Ishikawa (cell line): ENCODE data around the gene CD48.

Source experiments
- CEBPB ChIP-seq: IDR thresholded peaks from 2 replicates; pipeline ENCODE4 v1.6.1; 2012
- CREB1 ChIP-seq: IDR thresholded peaks from 2 replicates; pipeline ENCODE4 v1.6.1; 2012; ENCODE audit warnings: low read depth
- EGR1 ChIP-seq: IDR thresholded peaks from 2 replicates; pipeline ENCODE4 v1.6.1; 2012
- EP300 ChIP-seq: IDR thresholded peaks from 2 replicates; pipeline ENCODE4 v1.6.1; 2012; ENCODE audit warnings: borderline replicate concordance
- FOXM1 ChIP-seq: IDR thresholded peaks from 2 replicates; pipeline ENCODE4 v1.6.1; 2012; ENCODE audit warnings: low read depth, borderline replicate concordance
- MAX ChIP-seq: IDR thresholded peaks from 2 replicates; pipeline ENCODE4 v1.6.1; 2012
- NFIC ChIP-seq: IDR thresholded peaks from 2 replicates; pipeline ENCODE4 v1.6.1; 2012
- RAD21 ChIP-seq: IDR thresholded peaks from 2 replicates; pipeline ENCODE4 v1.6.1; 2012; ENCODE audit warnings: low read depth
- REST ChIP-seq: IDR thresholded peaks from 2 replicates; pipeline ENCODE4 v1.6.1; 2012; ENCODE audit warnings: low read depth, mild to moderate bottlenecking
- TAF1 ChIP-seq: IDR thresholded peaks from 2 replicates; pipeline ENCODE4 v1.6.1; 2012; ENCODE audit warnings: low read depth, mild to moderate bottlenecking
- TCF12 ChIP-seq: IDR thresholded peaks from 2 replicates; pipeline ENCODE4 v1.6.1; 2012; ENCODE audit warnings: low read depth
- TEAD4 ChIP-seq: IDR thresholded peaks from 2 replicates; pipeline ENCODE4 v1.6.1; 2012
- USF1 ChIP-seq: IDR thresholded peaks from 2 replicates; pipeline ENCODE4 v1.6.1; 2012
- YY1 ChIP-seq: IDR thresholded peaks from 2 replicates; pipeline ENCODE4 v1.6.1; 2012; ENCODE audit warnings: low read depth
- ZBTB7A ChIP-seq: IDR thresholded peaks from 2 replicates; pipeline ENCODE4 v1.6.1; 2012; ENCODE audit warnings: low read depth

The CD48 gene

GRCh38 chr1:160740133-160740688, 28.6 kb upstream of the CD48 start:
- TF ChIP-seq CEBPB = no peak

GRCh38 chr1:160739098-160739511, 27.5 kb upstream of the CD48 start, which contains the start of gene SLAMF7:
Gene SLAMF7 (plus strand): TSS chr1:160739247. CDS start chr1:160739302, 55 bp downstream.
- TF ChIP-seq CREB1 (no peak), EGR1 (no peak), TAF1 (no peak), YY1 (no peak), NFIC (no peak), USF1 (no peak), FOXM1 (no peak), TCF12 (no peak), MAX (no peak), TEAD4 (no peak), EP300 (no peak), REST (no peak)

- TF ChIP-seq TCF12 (no peak), ZBTB7A (no peak), RAD21 (no peak), TAF1 (no peak), USF1 (no peak), FOXM1 (no peak), EP300 (no peak), MAX (no peak), TEAD4 (no peak), NFIC (no peak), YY1 (no peak)
These were observed 26.6 kb upstream of the CD48 start for GRCh38 chr1:160738271-160738670.

GRCh38 chr1:160734301-160734700, 22.7 kb upstream of the CD48 start:
- no peak for TF ChIP-seq FOXM1
- TF ChIP-seq TAF1 = no peak
- no peak for TF ChIP-seq USF1
- no peak for TF ChIP-seq MAX
- TF ChIP-seq CREB1 = no peak
- no peak for TF ChIP-seq RAD21

- TF ChIP-seq TCF12 (no peak), FOXM1 (no peak), TAF1 (no peak), MAX (no peak), TEAD4 (no peak), USF1 (no peak), EGR1 (no peak), CREB1 (no peak), ZBTB7A (no peak), NFIC (no peak), CEBPB (no peak), EP300 (no peak), REST (no peak), RAD21 (no peak), YY1 (no peak)
These were observed 22.3 kb upstream of the CD48 start for GRCh38 chr1:160733898-160734297.

- TF ChIP-seq USF1 = no peak
- no peak for TF ChIP-seq MAX
- TF ChIP-seq FOXM1 = no peak
These were observed 20.4 kb upstream of the CD48 start for GRCh38 chr1:160731990-160732389.
